Measurements from ENCODE around the gene TRIM66.

The TRIM66 gene

DNA sequence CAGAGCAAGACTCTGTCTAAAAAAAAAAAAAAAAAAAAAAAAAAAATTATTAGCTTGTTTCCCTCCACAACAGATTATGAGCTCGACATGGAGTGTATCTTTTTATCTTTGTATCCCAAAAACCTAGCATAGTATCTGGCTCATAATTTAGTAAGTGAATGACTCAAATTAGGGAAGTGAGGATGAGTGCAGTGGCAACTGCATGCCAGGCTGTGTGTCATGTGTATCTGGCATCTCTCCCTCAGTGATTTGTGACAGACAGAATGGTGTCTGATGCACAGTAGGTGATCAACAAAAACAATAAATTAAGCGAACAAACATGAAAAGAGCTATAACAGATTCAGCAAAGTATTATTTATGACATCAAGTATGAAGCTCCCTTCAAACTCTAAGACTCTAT is 95.7 kb downstream of the TRIM66 start:
- no peaks in the 10 kb centered on the region for H3K36me3 ChIP-seq (ENCODE audit: control insufficient read depth, insufficient read depth, low read length)
- H3K4me3 ChIP-seq (ENCODE audit: low read depth, low read length) = no peak overlapping the region
- no peaks in the 10 kb centered on the region for H3K27me3 ChIP-seq (ENCODE audit: control insufficient read depth, insufficient read depth, low read length)
- peaks cover 4% of the 10 kb centered on the region; the same call in 1 of the 2 replicates for H3K4me1 ChIP-seq (ENCODE audit: control insufficient read depth, insufficient read depth, low read length)
- no peak overlapping the region for H3K9ac ChIP-seq (ENCODE audit: low read depth, low read length)
- H3K27ac ChIP-seq (ENCODE audit: low read depth, low read length) = no peak overlapping the region
- H3K9me3 ChIP-seq (ENCODE audit: control insufficient read depth, insufficient read depth, low read length) = no peaks in the 10 kb centered on the region

DNA sequence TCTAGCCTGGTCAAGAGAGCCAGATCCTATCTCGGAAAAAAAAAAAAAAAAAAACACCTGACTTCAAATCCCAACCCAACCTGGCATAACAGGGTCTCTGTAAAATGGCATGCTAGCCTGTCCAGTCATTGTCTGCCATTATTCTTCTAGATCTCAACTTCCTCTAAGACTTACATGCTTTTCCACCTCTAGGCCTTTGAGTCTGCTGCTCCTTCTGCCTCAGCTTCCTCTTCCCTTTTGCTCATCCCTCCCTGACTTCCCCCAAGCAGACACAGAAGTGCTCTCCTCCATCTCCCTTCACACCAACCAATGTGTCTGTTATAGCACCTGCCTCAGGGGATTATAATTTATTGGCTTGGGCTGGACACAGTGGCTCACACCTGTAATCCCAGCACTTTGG is 96.3 kb downstream of the TRIM66 start:
- no peaks in the 10 kb centered on the region for H3K36me3 ChIP-seq (ENCODE audit: control insufficient read depth, insufficient read depth, low read length)
- H3K27ac ChIP-seq (ENCODE audit: low read depth, low read length) = no peak overlapping the region

DNA sequence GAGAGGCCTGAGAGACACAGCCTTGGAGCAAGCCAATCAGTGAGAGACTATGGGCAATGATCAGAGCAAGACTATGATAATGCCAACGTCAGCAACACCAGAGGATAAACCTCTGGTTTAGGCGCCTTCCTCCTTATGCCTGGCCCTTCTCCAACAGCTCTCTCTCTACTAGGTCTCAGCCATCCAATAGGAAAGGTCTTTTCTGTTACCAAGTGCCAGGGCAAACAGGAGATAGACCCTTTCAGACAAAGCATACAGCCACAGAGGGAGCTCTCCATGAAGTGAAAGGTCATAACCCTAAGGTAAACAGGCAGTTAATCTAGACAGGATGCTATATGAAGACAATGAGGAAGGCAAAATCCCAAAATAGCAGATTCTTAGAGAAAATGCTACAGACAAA is 98.0 kb downstream of the TRIM66 start:
- no peak overlapping the region for H3K9ac ChIP-seq (ENCODE audit: low read depth, low read length)
- H3K9me3 ChIP-seq (ENCODE audit: control insufficient read depth, insufficient read depth, low read length) = no peaks in the 10 kb centered on the region
- no peak overlapping the region for H3K27ac ChIP-seq (ENCODE audit: low read depth, low read length)
- peaks cover 4% of the 10 kb centered on the region; the same call in 1 of the 2 replicates for H3K4me1 ChIP-seq (ENCODE audit: control insufficient read depth, insufficient read depth, low read length)
- H3K36me3 ChIP-seq (ENCODE audit: control insufficient read depth, insufficient read depth, low read length) = no peaks in the 10 kb centered on the region
- H3K4me3 ChIP-seq (ENCODE audit: low read depth, low read length) = no peak overlapping the region
- no peaks in the 10 kb centered on the region for H3K27me3 ChIP-seq (ENCODE audit: control insufficient read depth, insufficient read depth, low read length)

More for the DNA sequence above, 96.3 kb downstream of the TRIM66 start:
- Histone ChIP-seq H3K9me3 (ENCODE audit: control insufficient read depth, insufficient read depth, low read length) (no peaks in the 10 kb centered on the region), H3K4me3 (ENCODE audit: low read depth, low read length) (no peak overlapping the region), H3K4me1 (ENCODE audit: control insufficient read depth, insufficient read depth, low read length) (peaks cover 4% of the 10 kb centered on the region; the same call in 1 of the 2 replicates), H3K27me3 (ENCODE audit: control insufficient read depth, insufficient read depth, low read length) (no peaks in the 10 kb centered on the region), H3K9ac (ENCODE audit: low read depth, low read length) (no peak overlapping the region)

DNA sequence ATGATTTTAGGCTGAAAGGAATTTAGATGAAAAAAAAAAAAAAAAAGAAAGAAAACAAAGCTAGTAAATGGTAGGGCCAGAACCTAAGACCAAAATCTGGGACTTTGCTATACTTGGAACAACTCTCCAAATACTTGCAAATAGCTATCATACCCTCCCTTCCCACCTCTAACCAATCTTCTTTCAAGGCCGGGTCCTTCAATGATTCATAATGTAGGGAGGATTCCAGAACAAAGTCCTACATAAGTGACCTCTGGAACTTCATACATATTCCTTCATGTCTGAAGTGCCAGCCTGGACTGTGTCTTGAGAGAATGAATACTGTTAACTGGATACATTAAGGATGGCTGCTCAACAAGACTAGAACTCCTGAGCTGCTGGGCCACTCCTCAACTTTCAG is 98.4 kb downstream of the TRIM66 start:
- no peaks in the 10 kb centered on the region for H3K9me3 ChIP-seq (ENCODE audit: control insufficient read depth, insufficient read depth, low read length)
- peaks cover 4% of the 10 kb centered on the region; the same call in 1 of the 2 replicates for H3K4me1 ChIP-seq (ENCODE audit: control insufficient read depth, insufficient read depth, low read length)
- H3K27ac ChIP-seq (ENCODE audit: low read depth, low read length) = no peak overlapping the region
- H3K4me3 ChIP-seq (ENCODE audit: low read depth, low read length) = no peak overlapping the region
- H3K36me3 ChIP-seq (ENCODE audit: control insufficient read depth, insufficient read depth, low read length) = no peaks in the 10 kb centered on the region
- no peak overlapping the region for H3K9ac ChIP-seq (ENCODE audit: low read depth, low read length)
- no peaks in the 10 kb centered on the region for H3K27me3 ChIP-seq (ENCODE audit: control insufficient read depth, insufficient read depth, low read length)

DNA sequence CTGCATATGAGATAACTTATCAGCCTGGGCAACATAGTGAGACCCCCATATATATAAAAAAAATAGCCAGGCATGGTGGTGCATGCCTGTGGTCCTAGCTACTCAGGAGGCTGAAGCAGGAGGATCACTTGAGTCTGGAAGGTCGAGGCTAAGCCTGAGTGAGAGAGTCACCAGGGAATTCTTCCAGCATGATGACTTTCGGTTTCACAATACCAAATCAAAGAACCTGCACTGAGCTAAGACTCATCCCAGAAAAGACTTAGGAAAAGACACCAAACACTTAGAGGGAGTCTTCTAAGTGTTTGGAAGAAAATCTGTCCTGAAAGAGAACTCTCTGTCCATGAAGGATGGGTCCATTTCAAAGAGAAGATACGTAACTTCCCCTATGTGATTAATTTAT is 101.2 kb downstream of the TRIM66 start:
- no peak overlapping the region for H3K9ac ChIP-seq (ENCODE audit: low read depth, low read length)
- no peaks in the 10 kb centered on the region for H3K27me3 ChIP-seq (ENCODE audit: control insufficient read depth, insufficient read depth, low read length)

DNA sequence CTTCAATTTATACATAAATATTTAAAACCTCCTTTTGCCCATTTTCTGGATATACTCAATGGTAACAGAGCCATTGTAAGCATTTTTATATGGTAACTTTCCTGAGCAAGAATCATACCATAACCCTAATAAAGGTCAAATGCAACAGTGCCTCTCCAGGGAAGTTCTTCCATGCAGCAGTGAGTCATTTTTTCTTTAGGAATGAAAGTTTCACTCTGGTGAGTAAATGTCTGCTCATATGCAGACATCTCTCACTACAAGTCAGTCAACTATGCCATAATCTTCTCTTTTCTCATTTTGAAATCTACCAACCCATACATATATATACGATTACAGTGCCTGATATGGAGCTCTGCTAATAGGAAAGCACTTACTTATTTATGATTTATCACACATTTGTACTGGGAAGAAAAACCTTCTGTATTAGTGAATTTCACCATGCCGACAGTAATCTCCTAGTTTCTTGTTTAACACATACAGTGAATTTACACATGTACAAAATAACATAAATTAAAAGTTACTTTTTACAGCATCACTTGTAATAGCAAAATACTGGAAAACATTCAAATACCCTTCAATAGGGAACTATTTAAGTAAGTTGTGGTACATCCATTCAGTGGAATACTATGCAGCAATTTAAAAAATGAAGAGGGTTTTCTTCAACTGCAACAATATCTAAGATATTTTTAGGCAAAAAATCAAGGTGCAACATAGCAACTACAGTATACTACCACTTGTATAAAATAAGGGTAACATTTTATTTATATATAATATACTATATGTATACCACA is 104.5 kb downstream of the TRIM66 start:
- Histone ChIP-seq H3K9ac (ENCODE audit: low read depth, low read length) (no peak overlapping the region), H3K27ac (ENCODE audit: low read depth, low read length) (no peak overlapping the region), H3K4me3 (ENCODE audit: low read depth, low read length) (no peak overlapping the region), H3K9me3 (ENCODE audit: control insufficient read depth, insufficient read depth, low read length) (peaks cover 4% of the 10 kb centered on the region; the same call in 1 of the 2 replicates), H3K36me3 (ENCODE audit: control insufficient read depth, insufficient read depth, low read length) (no peaks in the 10 kb centered on the region), H3K27me3 (ENCODE audit: control insufficient read depth, insufficient read depth, low read length) (no peaks in the 10 kb centered on the region), H3K4me1 (ENCODE audit: control insufficient read depth, insufficient read depth, low read length) (no peaks in the 10 kb centered on the region)

More for the DNA sequence above, 101.2 kb downstream of the TRIM66 start:
- H3K4me1 ChIP-seq (ENCODE audit: control insufficient read depth, insufficient read depth, low read length) = no peaks in the 10 kb centered on the region
- no peaks in the 10 kb centered on the region for H3K36me3 ChIP-seq (ENCODE audit: control insufficient read depth, insufficient read depth, low read length)
- no peak overlapping the region for H3K27ac ChIP-seq (ENCODE audit: low read depth, low read length)
- H3K4me3 ChIP-seq (ENCODE audit: low read depth, low read length) = no peak overlapping the region
- peaks cover 4% of the 10 kb centered on the region; the same call in 1 of the 2 replicates for H3K9me3 ChIP-seq (ENCODE audit: control insufficient read depth, insufficient read depth, low read length)

DNA sequence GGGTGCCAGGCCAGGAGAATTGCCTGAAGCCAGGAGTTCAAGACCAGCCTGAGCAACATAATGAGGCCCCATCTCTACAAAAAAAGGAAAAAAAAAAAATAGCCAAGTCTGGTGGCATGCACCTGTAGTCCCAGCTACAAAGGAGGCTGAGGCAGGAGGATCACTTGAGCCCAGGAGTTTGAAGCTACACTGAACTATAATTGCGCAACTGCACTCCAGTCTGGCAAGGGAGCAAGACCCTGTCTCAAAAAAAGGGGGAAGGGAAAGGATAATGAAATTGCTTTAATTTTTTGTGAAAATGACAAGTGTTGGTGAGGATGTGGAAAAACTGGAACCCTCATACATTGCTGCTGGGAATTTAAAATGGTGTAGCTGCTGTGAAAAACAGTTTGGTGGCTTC is 107.7 kb downstream of the TRIM66 start:
- no peaks in the 10 kb centered on the region for H3K4me1 ChIP-seq (ENCODE audit: control insufficient read depth, insufficient read depth, low read length)
- H3K36me3 ChIP-seq (ENCODE audit: control insufficient read depth, insufficient read depth, low read length) = no peaks in the 10 kb centered on the region
- no peak overlapping the region for H3K9ac ChIP-seq (ENCODE audit: low read depth, low read length)
- H3K9me3 ChIP-seq (ENCODE audit: control insufficient read depth, insufficient read depth, low read length) = peaks cover 4% of the 10 kb centered on the region; the same call in 1 of the 2 replicates
- H3K27me3 ChIP-seq (ENCODE audit: control insufficient read depth, insufficient read depth, low read length) = no peaks in the 10 kb centered on the region
- H3K27ac ChIP-seq (ENCODE audit: low read depth, low read length) = no peak overlapping the region
- H3K4me3 ChIP-seq (ENCODE audit: low read depth, low read length) = no peak overlapping the region

DNA sequence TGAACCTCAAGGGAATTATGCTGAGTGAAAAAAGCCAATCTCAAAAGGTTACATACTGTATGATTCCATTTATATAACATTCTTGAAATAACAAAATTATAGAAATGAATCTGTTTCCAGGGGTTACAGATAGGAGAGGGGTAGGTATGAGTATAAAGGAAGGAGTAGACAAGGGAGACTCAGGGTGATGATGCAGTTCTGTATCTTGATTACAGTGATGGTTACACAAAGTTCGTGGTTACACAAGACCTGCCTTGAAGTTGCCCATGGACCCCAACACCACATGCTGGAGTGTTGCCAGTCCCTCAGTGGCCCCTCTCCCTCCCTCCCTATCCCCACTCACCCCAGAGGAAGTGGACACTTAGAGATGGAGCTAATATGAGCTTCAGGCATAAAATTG is 108.7 kb downstream of the TRIM66 start:
- Histone ChIP-seq H3K36me3 (ENCODE audit: control insufficient read depth, insufficient read depth, low read length) (no peaks in the 10 kb centered on the region), H3K4me3 (ENCODE audit: low read depth, low read length) (no peak overlapping the region), H3K9me3 (ENCODE audit: control insufficient read depth, insufficient read depth, low read length) (peaks cover 4% of the 10 kb centered on the region; the same call in 1 of the 2 replicates), H3K4me1 (ENCODE audit: control insufficient read depth, insufficient read depth, low read length) (no peaks in the 10 kb centered on the region), H3K27me3 (ENCODE audit: control insufficient read depth, insufficient read depth, low read length) (no peaks in the 10 kb centered on the region), H3K9ac (ENCODE audit: low read depth, low read length) (no peak overlapping the region), H3K27ac (ENCODE audit: low read depth, low read length) (no peak overlapping the region)

DNA sequence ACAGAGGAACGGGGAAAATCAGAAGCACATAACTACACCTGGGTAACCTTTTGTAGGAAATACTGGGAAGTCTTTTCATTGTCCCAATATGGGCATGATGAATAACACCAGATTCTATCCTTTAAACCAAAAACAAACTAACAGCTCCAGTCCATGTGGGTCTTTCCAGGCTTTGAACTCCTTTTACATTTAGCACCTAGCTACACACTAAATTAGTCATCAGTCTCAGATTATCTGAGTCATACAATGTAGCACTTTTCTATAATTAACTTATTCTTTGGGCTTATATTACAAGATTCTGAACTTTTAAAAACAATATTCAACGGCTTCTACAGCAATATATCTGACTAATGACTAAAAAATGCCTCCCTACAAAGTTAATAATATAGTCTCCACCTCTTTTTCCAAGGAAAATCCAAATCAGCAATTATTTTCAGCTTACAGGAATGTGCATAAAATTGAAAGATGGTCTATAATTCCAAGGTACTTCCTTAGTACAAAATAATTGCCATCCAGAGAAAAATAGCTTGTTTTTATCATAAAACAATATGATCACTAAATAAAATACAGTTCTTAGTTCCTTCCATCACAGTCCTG is 114.8 kb downstream of the TRIM66 start:
- no peaks in the 10 kb centered on the region for H3K36me3 ChIP-seq (ENCODE audit: control insufficient read depth, insufficient read depth, low read length)

DNA sequence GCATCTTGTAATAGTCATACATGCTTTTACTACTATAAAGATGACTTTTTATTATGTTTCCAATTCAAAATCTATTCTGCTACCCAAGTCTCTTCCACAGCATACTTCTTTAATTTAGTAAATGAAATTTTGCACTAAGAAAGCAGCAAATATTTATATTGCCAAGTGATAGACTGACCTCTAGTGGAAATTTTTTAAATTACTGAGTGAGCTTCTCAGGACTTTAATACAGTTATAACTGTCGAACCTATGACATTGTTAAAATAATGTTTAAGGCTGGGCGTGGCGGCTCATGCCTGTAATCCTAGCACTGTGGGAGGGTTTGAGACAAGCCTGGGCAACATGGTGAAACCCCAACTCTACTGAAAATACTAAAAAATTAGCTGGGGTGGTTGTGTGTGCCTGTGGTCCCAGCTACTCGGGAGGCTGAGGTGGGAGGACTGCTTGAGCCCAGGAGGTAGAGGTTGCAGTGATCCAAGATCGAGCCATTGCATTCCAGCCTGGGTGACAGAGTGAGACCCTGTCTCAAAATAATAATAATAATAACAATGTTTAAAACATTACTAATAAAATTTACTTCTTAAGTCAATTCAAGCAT is 115.8 kb downstream of the TRIM66 start:
- H3K36me3 ChIP-seq (ENCODE audit: control insufficient read depth, insufficient read depth, low read length) = no peaks in the 10 kb centered on the region
- H3K9me3 ChIP-seq (ENCODE audit: control insufficient read depth, insufficient read depth, low read length) = no peaks in the 10 kb centered on the region
- no peaks in the 10 kb centered on the region for H3K27me3 ChIP-seq (ENCODE audit: control insufficient read depth, insufficient read depth, low read length)
- no peak overlapping the region for H3K4me3 ChIP-seq (ENCODE audit: low read depth, low read length)
- no peak overlapping the region for H3K9ac ChIP-seq (ENCODE audit: low read depth, low read length)
- no peaks in the 10 kb centered on the region for H3K4me1 ChIP-seq (ENCODE audit: control insufficient read depth, insufficient read depth, low read length)
- H3K27ac ChIP-seq (ENCODE audit: low read depth, low read length) = no peak overlapping the region

More for the DNA sequence above, 114.8 kb downstream of the TRIM66 start:
- Histone ChIP-seq H3K9ac (ENCODE audit: low read depth, low read length) (no peak overlapping the region), H3K27me3 (ENCODE audit: control insufficient read depth, insufficient read depth, low read length) (no peaks in the 10 kb centered on the region), H3K4me1 (ENCODE audit: control insufficient read depth, insufficient read depth, low read length) (no peaks in the 10 kb centered on the region), H3K9me3 (ENCODE audit: control insufficient read depth, insufficient read depth, low read length) (no peaks in the 10 kb centered on the region), H3K4me3 (ENCODE audit: low read depth, low read length) (no peak overlapping the region), H3K27ac (ENCODE audit: low read depth, low read length) (no peak overlapping the region)

DNA sequence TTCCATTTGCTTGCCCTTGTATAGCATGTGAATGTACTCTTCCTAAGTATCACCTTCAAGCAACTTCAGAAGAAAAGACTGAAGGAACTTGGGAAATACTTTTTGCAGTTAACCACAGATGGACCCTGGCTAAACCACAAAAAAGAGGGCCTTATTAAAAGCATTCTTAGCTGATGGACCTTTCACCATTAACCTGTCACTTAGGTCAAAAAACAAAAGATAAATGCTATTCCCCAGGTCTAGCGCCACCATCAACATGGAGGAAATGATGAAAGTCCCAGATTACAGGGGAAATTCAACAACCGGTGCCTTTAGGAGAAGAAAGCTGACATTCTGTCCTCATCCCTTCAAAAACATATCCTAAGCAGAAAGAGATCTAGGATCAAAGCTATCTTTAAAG is 117.9 kb downstream of the TRIM66 start:
- Histone ChIP-seq H3K9me3 (ENCODE audit: control insufficient read depth, insufficient read depth, low read length) (no peaks in the 10 kb centered on the region; the same call in 1 of the 2 replicates), H3K27ac (ENCODE audit: low read depth, low read length) (no peak overlapping the region), H3K36me3 (ENCODE audit: control insufficient read depth, insufficient read depth, low read length) (no peaks in the 10 kb centered on the region), H3K27me3 (ENCODE audit: control insufficient read depth, insufficient read depth, low read length) (no peaks in the 10 kb centered on the region), H3K4me3 (ENCODE audit: low read depth, low read length) (no peak overlapping the region), H3K4me1 (ENCODE audit: control insufficient read depth, insufficient read depth, low read length) (no peaks in the 10 kb centered on the region), H3K9ac (ENCODE audit: low read depth, low read length) (no peak overlapping the region)

Measured in HUES48 (cell line).